ENCODE measurements around the gene TRPM2.

TRPM2 gene

GRCh38 chr21:44379991-44380865 lies 26.8 kb downstream of the TRPM2 start:
- TF ChIP-seq POU2F2 (IDR thresholded peaks at IDR 0.05; ENCODE audit: low read depth, low read length) (no peak), PAX5 (IDR thresholded peaks at IDR 0.05; ENCODE audit: insufficient read depth, low read length, severe bottlenecking) (no peak), SPI1 (IDR thresholded peaks at IDR 0.05; ENCODE audit: low read depth, low read length) (no peak), POLR2A (IDR thresholded peaks at IDR 0.05; ENCODE audit: low read depth, low read length) (no peak)
- DNase-seq (ENCODE audit: insufficient read length, low spot score) = no peak

GRCh38 chr21:44380876-44381275 lies 27.5 kb downstream of the TRPM2 start:
- DNase-seq (ENCODE audit: insufficient read length, low spot score) (no peak), FAIRE-seq (no peak)
- TF ChIP-seq TAF1 (IDR thresholded peaks at IDR 0.05; ENCODE audit: low read depth, low read length) (no peak), POLR2AphosphoS5 (IDR thresholded peaks at IDR 0.05; ENCODE audit: low read depth, low read length) (no peak), POLR2A (IDR thresholded peaks at IDR 0.05; ENCODE audit: low read depth, low read length) (no peak), SPI1 (IDR thresholded peaks at IDR 0.05; ENCODE audit: low read depth, low read length) (no peak), PAX5 (IDR thresholded peaks at IDR 0.05; ENCODE audit: insufficient read depth, low read length, severe bottlenecking) (no peak), POU2F2 (IDR thresholded peaks at IDR 0.05; ENCODE audit: low read depth, low read length) (no peak)

More at GRCh38 chr21:44379991-44380865, 26.8 kb downstream of the TRPM2 start:
- FAIRE-seq = no peak

GRCh38 chr21:44381874-44382273 lies 28.5 kb downstream of the TRPM2 start:
- FAIRE-seq (no peak), DNase-seq (ENCODE audit: insufficient read length, low spot score) (no peak)
- TF ChIP-seq POLR2A (IDR thresholded peaks at IDR 0.05; ENCODE audit: low read depth, low read length) (no peak), POLR2AphosphoS5 (IDR thresholded peaks at IDR 0.05; ENCODE audit: low read depth, low read length) (no peak), POU2F2 (IDR thresholded peaks at IDR 0.05; ENCODE audit: low read depth, low read length) (no peak), PAX5 (IDR thresholded peaks at IDR 0.05; ENCODE audit: insufficient read depth, low read length, severe bottlenecking) (no peak), SPI1 (IDR thresholded peaks at IDR 0.05; ENCODE audit: low read depth, low read length) (no peak), TAF1 (IDR thresholded peaks at IDR 0.05; ENCODE audit: low read depth, low read length) (no peak)

- DNase-seq (ENCODE audit: insufficient read length, low spot score) = no peak
- no peak for FAIRE-seq
- TF ChIP-seq POLR2AphosphoS5 (IDR thresholded peaks at IDR 0.05; ENCODE audit: low read depth, low read length) = no peak
- TF ChIP-seq POLR2A (IDR thresholded peaks at IDR 0.05; ENCODE audit: low read depth, low read length) = no peak
- TF ChIP-seq TAF1 (IDR thresholded peaks at IDR 0.05; ENCODE audit: low read depth, low read length) = no peak
- TF ChIP-seq POU2F2 (IDR thresholded peaks at IDR 0.05; ENCODE audit: low read depth, low read length) = no peak
- no peak for TF ChIP-seq SPI1 (IDR thresholded peaks at IDR 0.05; ENCODE audit: low read depth, low read length)
- TF ChIP-seq PAX5 (IDR thresholded peaks at IDR 0.05; ENCODE audit: insufficient read depth, low read length, severe bottlenecking) = no peak
Measured at GRCh38 chr21:44382536-44382935, 29.1 kb downstream of the TRPM2 start.

- FAIRE-seq = no peak
- no peak for DNase-seq (ENCODE audit: insufficient read length, low spot score)
- TF ChIP-seq TAF1 (IDR thresholded peaks at IDR 0.05; ENCODE audit: low read depth, low read length) (no peak), POLR2A (IDR thresholded peaks at IDR 0.05; ENCODE audit: low read depth, low read length) (no peak), POLR2AphosphoS5 (IDR thresholded peaks at IDR 0.05; ENCODE audit: low read depth, low read length) (no peak), PAX5 (IDR thresholded peaks at IDR 0.05; ENCODE audit: insufficient read depth, low read length, severe bottlenecking) (no peak)
Measured at GRCh38 chr21:44383216-44383615, 29.8 kb downstream of the TRPM2 start.

GRCh38 chr21:44384968-44385367 lies 31.5 kb downstream of the TRPM2 start:
- FAIRE-seq = no peak
- TF ChIP-seq POU2F2 (IDR thresholded peaks at IDR 0.05; ENCODE audit: low read depth, low read length) (no peak), POLR2AphosphoS5 (IDR thresholded peaks at IDR 0.05; ENCODE audit: low read depth, low read length) (no peak), POLR2A (IDR thresholded peaks at IDR 0.05; ENCODE audit: low read depth, low read length) (no peak), SPI1 (IDR thresholded peaks at IDR 0.05; ENCODE audit: low read depth, low read length) (no peak), PAX5 (IDR thresholded peaks at IDR 0.05; ENCODE audit: insufficient read depth, low read length, severe bottlenecking) (no peak), TAF1 (IDR thresholded peaks at IDR 0.05; ENCODE audit: low read depth, low read length) (no peak)

GRCh38 chr21:44389335-44389734 lies 35.9 kb downstream of the TRPM2 start:
- no peak for TF ChIP-seq TAF1 (IDR thresholded peaks at IDR 0.05; ENCODE audit: low read depth, low read length)
- TF ChIP-seq POU2F2 (IDR thresholded peaks at IDR 0.05; ENCODE audit: low read depth, low read length) = no peak
- no peak for TF ChIP-seq SPI1 (IDR thresholded peaks at IDR 0.05; ENCODE audit: low read depth, low read length)
- TF ChIP-seq POLR2AphosphoS5 (IDR thresholded peaks at IDR 0.05; ENCODE audit: low read depth, low read length) = no peak
- no peak for TF ChIP-seq PAX5 (IDR thresholded peaks at IDR 0.05; ENCODE audit: insufficient read depth, low read length, severe bottlenecking)
- no peak for TF ChIP-seq POLR2A (IDR thresholded peaks at IDR 0.05; ENCODE audit: low read depth, low read length)
- no peak for DNase-seq (ENCODE audit: insufficient read length, low spot score)
- FAIRE-seq = no peak

More at GRCh38 chr21:44384968-44385367, 31.5 kb downstream of the TRPM2 start:
- no peak for DNase-seq (ENCODE audit: insufficient read length, low spot score)

GRCh38 chr21:44390886-44391285 lies 37.5 kb downstream of the TRPM2 start:
- FAIRE-seq (no peak), DNase-seq (ENCODE audit: insufficient read length, low spot score) (no peak)
- TF ChIP-seq SPI1 (IDR thresholded peaks at IDR 0.05; ENCODE audit: low read depth, low read length) = no peak
- TF ChIP-seq TAF1 (IDR thresholded peaks at IDR 0.05; ENCODE audit: low read depth, low read length) = no peak

- DNase-seq (ENCODE audit: insufficient read length, low spot score) = no peak
- no peak for FAIRE-seq
- TF ChIP-seq POLR2A (IDR thresholded peaks at IDR 0.05; ENCODE audit: low read depth, low read length) = no peak
- peak; percentile 53 for TF ChIP-seq SPI1 (IDR thresholded peaks at IDR 0.05; ENCODE audit: low read depth, low read length)
Measured at GRCh38 chr21:44391345-44392091, 38.1 kb downstream of the TRPM2 start.
